Ascending aorta (tissue), 2 donors: ENCODE data around the gene DPH5. TPM values are rescaled to one million over a fixed set of nuclear protein-coding genes. Genes with fewer than 3 reads are reported as not detected.
"Not testable (repeated sequence)": the region's sequence is repeated elsewhere in the genome, so short reads cannot be mapped to it uniquely, and the experiment has no call there.

Experiments
- DNase-seq, 2 donors: peaks; one replicate each; pipeline ENCODE4 v3.0.0-alpha.2; 2019; ENCODE audit warnings: low spot score in 2 of 2
- H3K27ac ChIP-seq, 2 donors: fragments of 200-600 bp; sonication (generic); one replicate each; pipeline ENCODE4 v1.5.1; 2016 to 2017; ENCODE audit warnings: mild to moderate bottlenecking in 1 of 2
- H3K27me3 ChIP-seq: fragments of 200-600 bp; sonication (generic); one replicate; pipeline ENCODE4 v1.5.1; 2017
- H3K36me3 ChIP-seq, 2 donors: fragments of 200-600 bp; sonication (generic); one replicate each; pipeline ENCODE4 v1.5.1; 2016
- H3K4me1 ChIP-seq, 2 donors: fragments of 200-600 bp; sonication (generic); one replicate each; pipeline ENCODE4 v1.5.1; 2016 to 2017; ENCODE audit warnings: mild to moderate bottlenecking in 1 of 2
- H3K4me3 ChIP-seq, 2 donors: fragments of 200-600 bp; sonication (generic); one replicate each; pipeline ENCODE4 v1.5.1; 2016 to 2017; ENCODE audit warnings: mild to moderate bottlenecking in 1 of 2
- H3K9me3 ChIP-seq, 2 donors: fragments of 200-600 bp; sonication (generic); one replicate each; pipeline ENCODE4 v1.5.1; 2016
- CTCF ChIP-seq, 3 experiments: fragments of 200-600 bp in 2 of 3; fragments of 450-650 bp in 1 of 3; sonication (generic) in 2 of 3; IDR thresholded peaks; one replicate each; pipeline ENCODE4 v1.5.1; 2016 to 2019; ENCODE audit warnings: antibody characterized with exemption in 3 of 3, mild to moderate bottlenecking in 1 of 3, moderate library complexity in 1 of 3
- intact Hi-C: fragments of 100-400 bp; cut with DNase I; formaldehyde crosslinking; loops from one replicate; pipeline ENCODE4 v1.15.1; 2023
- total RNA-seq: library from RNA; depleted of rRNA; stranded (reverse); fragments of >200 nt; gene quantifications from one replicate; pipeline ENCODE4 v1.1.0, GENCODE V29; 2016

The DPH5 gene
- total RNA-seq, 1 donor from 2014 or later = 1.1 TPM

- Histone ChIP-seq H3K9me3 (peaks cover 0 to 11% of the 10 kb centered on the region in 2 donors), H3K36me3 (no peaks in the 10 kb centered on the region), H3K4me3 (no peak overlapping the region), H3K27me3 (no peaks in the 10 kb centered on the region), H3K27ac (no peak overlapping the region), H3K4me1 (no peaks in the 10 kb centered on the region)
- no peak for DNase-seq
- intact Hi-C loops = no loop called here
- no peak for TF ChIP-seq CTCF (IDR thresholded peaks at IDR 0.05)
These were observed 18.2 kb upstream of the DPH5 start for GRCh38 chr1:101043776-101044175.

GRCh38 chr1:101041300-101041699, 15.7 kb upstream of the DPH5 start:
- no peaks in the 10 kb centered on the region for H3K27me3 ChIP-seq
- intact Hi-C loops = no loop called here
- H3K27ac ChIP-seq = no peak overlapping the region
- no peaks in the 10 kb centered on the region for H3K36me3 ChIP-seq
- H3K4me3 ChIP-seq = no peak overlapping the region
- no peaks in the 10 kb centered on the region for H3K4me1 ChIP-seq
- H3K9me3 ChIP-seq = peaks cover 0 to 11% of the 10 kb centered on the region in 2 donors
- DNase-seq = no peak
- no peak for TF ChIP-seq CTCF (IDR thresholded peaks at IDR 0.05)

- Histone ChIP-seq H3K4me1 (no peaks in the 10 kb centered on the region), H3K36me3 (no peaks in the 10 kb centered on the region), H3K9me3 (peaks cover 0 to 11% of the 10 kb centered on the region in 2 donors), H3K27me3 (no peaks in the 10 kb centered on the region), H3K4me3 (no peak overlapping the region), H3K27ac (no peak overlapping the region)
- DNase-seq = no peak
- no peak for TF ChIP-seq CTCF (IDR thresholded peaks at IDR 0.05)
- intact Hi-C loops = no loop called here
These were observed 15.1 kb upstream of the DPH5 start for GRCh38 chr1:101040666-101041065.

GRCh38 chr1:101039245-101039644, 13.7 kb upstream of the DPH5 start:
- no peak for TF ChIP-seq CTCF (IDR thresholded peaks at IDR 0.05)
- H3K36me3 ChIP-seq = no peaks in the 10 kb centered on the region
- no peaks in the 10 kb centered on the region for H3K27me3 ChIP-seq
- no peaks in the 10 kb centered on the region for H3K4me1 ChIP-seq
- intact Hi-C loops = no loop called here
- peaks cover 0 to 11% of the 10 kb centered on the region in 2 donors for H3K9me3 ChIP-seq
- H3K27ac ChIP-seq = no peak overlapping the region
- H3K4me3 ChIP-seq = no peak overlapping the region
- no peak for DNase-seq

- Histone ChIP-seq H3K9me3 (peaks cover 0 to 11% of the 10 kb centered on the region in 2 donors), H3K4me3 (no peak overlapping the region), H3K27me3 (no peaks in the 10 kb centered on the region), H3K36me3 (no peaks in the 10 kb centered on the region), H3K4me1 (no peaks in the 10 kb centered on the region), H3K27ac (no peak overlapping the region)
- DNase-seq = no peak
- intact Hi-C loops = no loop called here
- no peak for TF ChIP-seq CTCF (IDR thresholded peaks at IDR 0.05)
These were observed 11.7 kb upstream of the DPH5 start for GRCh38 chr1:101037316-101037715.

GRCh38 chr1:101033017-101033416, 7.4 kb upstream of the DPH5 start:
- no peaks in the 10 kb centered on the region for H3K9me3 ChIP-seq
- H3K27me3 ChIP-seq = no peaks in the 10 kb centered on the region
- no peak for TF ChIP-seq CTCF (IDR thresholded peaks at IDR 0.05)
- H3K27ac ChIP-seq = no peak overlapping the region
- intact Hi-C loops = no loop called here
- H3K4me3 ChIP-seq = no peak overlapping the region
- H3K36me3 ChIP-seq = no peaks in the 10 kb centered on the region
- no peaks in the 10 kb centered on the region for H3K4me1 ChIP-seq
- DNase-seq = no peak

GRCh38 chr1:101032129-101032528, 6.5 kb upstream of the DPH5 start:
- H3K9me3 ChIP-seq, H3K4me3 ChIP-seq, intact Hi-C loops, H3K36me3 ChIP-seq, H3K27ac ChIP-seq, DNase-seq, H3K27me3 ChIP-seq, H3K4me1 ChIP-seq: not testable (repeated sequence)
